ENCODE data around the gene ANTXR1. TPM values are rescaled to one million over a fixed set of nuclear protein-coding genes. Genes with fewer than 3 reads are reported as not detected.
"Not testable (repeated sequence)": the region's sequence is repeated elsewhere in the genome, so short reads cannot be mapped to it uniquely, and the experiment has no call there.

Gene ANTXR1
- polyA plus RNA-seq, 1 of the 3 experiments (the other 2 are of a cell fraction) = 114 TPM

DNA sequence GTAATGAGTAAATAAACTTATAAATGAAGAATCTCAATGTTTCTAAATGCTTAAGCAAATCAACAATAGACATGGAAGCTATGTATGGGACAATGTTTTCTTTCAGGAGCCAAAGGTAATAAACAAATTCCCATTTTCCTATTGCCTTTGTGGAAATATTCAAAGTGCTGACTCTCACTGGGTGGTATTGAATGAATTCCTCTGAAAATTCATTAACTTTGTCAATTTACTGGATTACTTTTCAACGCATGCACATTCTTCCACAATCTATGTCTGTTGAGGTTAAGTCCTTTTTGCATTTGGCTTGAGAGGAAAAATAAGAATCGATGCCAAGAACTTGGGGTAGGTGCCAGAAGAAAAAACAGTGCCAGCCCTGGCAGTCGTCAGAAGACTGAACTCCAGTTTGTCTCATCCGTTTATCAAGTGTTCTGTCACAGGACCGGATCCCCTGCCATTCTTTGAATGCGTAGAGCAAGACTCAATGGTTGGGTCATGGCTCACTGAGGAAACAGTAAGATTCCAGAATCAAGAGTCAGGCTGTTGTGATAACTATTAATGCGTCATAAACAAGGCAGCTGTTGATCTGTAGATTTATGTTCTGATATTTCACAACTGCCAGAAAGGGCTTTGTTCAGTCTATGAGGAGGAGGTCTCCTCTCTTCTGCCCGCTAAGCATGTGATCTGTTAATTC lies 240.8 kb downstream of the ANTXR1 start (continued):
- TF ChIP-seq EZH2phosphoT487 (IDR thresholded peaks at IDR 0.05; ENCODE audit: borderline replicate concordance, low read depth) = no peak
- TF ChIP-seq FOXJ3 (CRISPR knock-in tag; IDR thresholded peaks at IDR 0.05) = no peak
- TF ChIP-seq MXI1 (IDR thresholded peaks at IDR 0.05; ENCODE audit: low read depth, low read length) = no peak
- TF ChIP-seq, protein P1, sequence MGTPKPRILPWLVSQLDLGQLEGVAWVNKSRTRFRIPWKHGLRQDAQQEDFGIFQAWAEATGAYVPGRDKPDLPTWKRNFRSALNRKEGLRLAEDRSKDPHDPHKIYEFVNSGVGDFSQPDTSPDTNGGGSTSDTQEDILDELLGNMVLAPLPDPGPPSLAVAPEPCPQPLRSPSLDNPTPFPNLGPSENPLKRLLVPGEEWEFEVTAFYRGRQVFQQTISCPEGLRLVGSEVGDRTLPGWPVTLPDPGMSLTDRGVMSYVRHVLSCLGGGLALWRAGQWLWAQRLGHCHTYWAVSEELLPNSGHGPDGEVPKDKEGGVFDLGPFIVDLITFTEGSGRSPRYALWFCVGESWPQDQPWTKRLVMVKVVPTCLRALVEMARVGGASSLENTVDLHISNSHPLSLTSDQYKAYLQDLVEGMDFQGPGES (IDR thresholded peaks at IDR 0.05; ENCODE audit: low read depth, low read length) = no peak
- TF ChIP-seq, protein P2, sequence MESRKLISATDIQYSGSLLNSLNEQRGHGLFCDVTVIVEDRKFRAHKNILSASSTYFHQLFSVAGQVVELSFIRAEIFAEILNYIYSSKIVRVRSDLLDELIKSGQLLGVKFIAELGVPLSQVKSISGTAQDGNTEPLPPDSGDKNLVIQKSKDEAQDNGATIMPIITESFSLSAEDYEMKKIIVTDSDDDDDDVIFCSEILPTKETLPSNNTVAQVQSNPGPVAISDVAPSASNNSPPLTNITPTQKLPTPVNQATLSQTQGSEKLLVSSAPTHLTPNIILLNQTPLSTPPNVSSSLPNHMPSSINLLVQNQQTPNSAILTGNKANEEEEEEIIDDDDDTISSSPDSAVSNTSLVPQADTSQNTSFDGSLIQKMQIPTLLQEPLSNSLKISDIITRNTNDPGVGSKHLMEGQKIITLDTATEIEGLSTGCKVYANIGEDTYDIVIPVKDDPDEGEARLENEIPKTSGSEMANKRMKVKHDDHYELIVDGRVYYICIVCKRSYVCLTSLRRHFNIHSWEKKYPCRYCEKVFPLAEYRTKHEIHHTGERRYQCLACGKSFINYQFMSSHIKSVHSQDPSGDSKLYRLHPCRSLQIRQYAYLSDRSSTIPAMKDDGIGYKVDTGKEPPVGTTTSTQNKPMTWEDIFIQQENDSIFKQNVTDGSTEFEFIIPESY (IDR thresholded peaks at IDR 0.05; ENCODE audit: borderline replicate concordance, low read depth) = peak; percentile 92
- TF ChIP-seq RAD21 (IDR thresholded peaks at IDR 0.05; ENCODE audit: low read length) = no peak
- TF ChIP-seq POLR2AphosphoS5 (IDR thresholded peaks at IDR 0.05; ENCODE audit: low read depth, low read length) = peak; percentile 89; the same call in 1 of the 2 replicates

DNA sequence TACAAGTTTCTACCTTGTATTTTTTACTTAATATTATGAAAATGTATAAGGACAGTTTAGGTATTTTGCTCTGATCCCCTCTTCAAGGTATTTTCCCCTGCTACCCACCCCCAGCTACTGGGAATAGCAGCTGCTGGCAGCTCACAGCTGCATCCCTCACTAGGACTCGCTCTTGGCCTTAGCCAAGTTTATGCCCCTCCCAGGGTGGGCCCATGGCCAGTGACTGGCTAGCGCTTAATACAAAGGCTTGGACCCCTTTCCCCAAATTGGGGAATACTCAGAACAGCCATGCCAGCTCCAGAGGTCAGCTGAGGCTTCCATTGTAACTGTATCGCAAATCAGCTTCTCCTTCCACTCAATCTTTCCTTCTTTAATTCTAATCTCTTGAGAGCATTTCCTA lies 242.8 kb downstream of the ANTXR1 start:
- Histone ChIP-seq H3K4me2 (no peak overlapping the region), H3K9me3 (no peaks in the 10 kb centered on the region), H3K79me2 (ENCODE audit: insufficient read depth) (no peaks in the 10 kb centered on the region), H3F3A (replicated peaks; ENCODE audit: insufficient read depth) (peaks cover 45% of the 10 kb centered on the region), H3K36me3 (replicated peaks in 1 of 2; ENCODE audit: control insufficient read depth in 1 of 2, insufficient read depth in 2 of 2, low read length in 1 of 2) (peaks cover 0 to 5% of the 10 kb centered on the region in 2 experiments), H3K9ac (no peak overlapping the region), H3K4me3 (ENCODE audit: low read depth in 2 of 2, low read length in 1 of 2) (no peak overlapping the region), H3K27ac (ENCODE audit: low read depth in 2 of 2, low read length in 1 of 2) (no peak overlapping the region), H3K9me2 (no peaks in the 10 kb centered on the region), H2AFZ (ENCODE audit: low read depth) (no peak overlapping the region), H3K4me1 (ENCODE audit: control insufficient read depth in 1 of 2, insufficient read depth in 2 of 2, low read depth in 1 of 2, low read length in 1 of 2) (peaks cover 2 to 24% of the 10 kb centered on the region in 2 experiments), H4K20me1 (ENCODE audit: insufficient read depth) (no peaks in the 10 kb centered on the region), H3K27me3 (ENCODE audit: insufficient read depth) (no peaks in the 10 kb centered on the region)
- CTCF ChIA-PET = interaction anchor here (1.0 to 1.2 kb wide), 2 partner anchors 20 to 243 kb away, joined by 3 read pairs; partner anchors contain the start of gene ANTXR1
- no peak for TF ChIP-seq YY1 (IDR thresholded peaks at IDR 0.05; ENCODE audit: low read depth)
- TF ChIP-seq ELF1 (IDR thresholded peaks at IDR 0.05) = no peak
- TF ChIP-seq JUND (IDR thresholded peaks at IDR 0.05) = no peak
- TF ChIP-seq TAF1 (IDR thresholded peaks at IDR 0.05; ENCODE audit: borderline replicate concordance, low read depth, low read length) = no peak
- TF ChIP-seq GABPA (IDR thresholded peaks at IDR 0.05; ENCODE audit: low read depth) = no peak
- 98% methylated on average over 3 of the region's 3 CpGs for WGBS (ENCODE audit: low lambda C conversion rate)
- DNase-seq = no peak
- POLR2A ChIA-PET = no interaction called here

DNA sequence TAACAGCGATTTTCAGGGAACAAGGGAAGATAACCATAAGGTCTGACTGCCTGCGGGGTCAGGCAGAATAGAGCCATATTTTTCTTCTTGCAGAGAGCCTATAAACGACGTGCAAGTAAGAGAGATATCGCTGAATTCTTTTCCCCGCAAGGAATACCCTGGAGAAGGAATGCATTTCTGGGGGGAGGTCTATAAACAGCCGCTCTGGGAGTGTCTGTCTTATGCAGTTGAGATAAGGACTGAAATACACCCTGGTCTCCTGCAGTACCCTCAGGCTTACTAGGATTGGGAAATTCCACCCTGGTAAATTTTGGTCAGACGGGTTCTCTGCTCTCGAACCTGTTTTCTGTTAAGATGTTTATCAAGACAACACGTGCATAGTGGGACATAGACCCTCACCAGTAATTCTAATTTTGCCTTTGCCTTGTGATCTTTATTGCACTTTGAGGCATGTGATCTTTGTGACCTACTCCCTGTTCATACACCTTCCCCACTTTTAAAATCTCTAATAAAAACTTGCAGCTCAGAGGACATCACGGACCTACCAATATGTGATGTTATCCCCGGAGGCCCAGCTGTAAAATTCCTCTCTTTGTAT lies 247.1 kb downstream of the ANTXR1 start:
- H3K9ac ChIP-seq; H3K9me3 ChIP-seq; H3K4me1 ChIP-seq (ENCODE audit: control insufficient read depth in 1 of 2, insufficient read depth in 2 of 2, low read depth in 1 of 2, low read length in 1 of 2); H3K36me3 ChIP-seq (replicated peaks in 1 of 2; ENCODE audit: control insufficient read depth in 1 of 2, insufficient read depth in 2 of 2, low read length in 1 of 2); H3K79me2 ChIP-seq (ENCODE audit: insufficient read depth); H2AFZ ChIP-seq (ENCODE audit: low read depth); H3K27me3 ChIP-seq (ENCODE audit: insufficient read depth); CTCF ChIA-PET; H4K20me1 ChIP-seq (ENCODE audit: insufficient read depth); H3F3A ChIP-seq (replicated peaks; ENCODE audit: insufficient read depth); H3K27ac ChIP-seq (ENCODE audit: low read depth in 2 of 2, low read length in 1 of 2); H3K4me3 ChIP-seq (ENCODE audit: low read depth in 2 of 2, low read length in 1 of 2); H3K9me2 ChIP-seq; H3K4me2 ChIP-seq; DNase-seq: not testable (repeated sequence)
- WGBS (ENCODE audit: low lambda C conversion rate) = 67% methylated on average over 11 of the region's 12 CpGs
- POLR2A ChIA-PET = interaction anchor here (0.6 kb wide), 1 partner anchor 109 kb away, joined by 3 read pairs; no protein-coding TSS in a partner anchor

Data from SK-N-SH (cell line).